DND-41 (cell line): Measurements from ENCODE around the gene GOLGA7B.

ENCODE experiments used
- ATAC-seq: fragments of 200-7000 bp; cut with Tn5 transposase; 3 replicates; pipeline ENCODE4 v1.9.1; 2021; ENCODE audit warnings: low read depth; ENCODE audit not compliant: insufficient read depth
- DNase-seq: peaks from one replicate; pipeline ENCODE4 v3.0.0-alpha.2; 2020
- H2AFZ ChIP-seq: 2 replicates; pipeline ENCODE4 v1.6.0; 2012; ENCODE audit warnings: low read depth, low read length
- H3K27ac ChIP-seq: 2 replicates; pipeline ENCODE4 v1.5.1; 2012; ENCODE audit warnings: low read length, inconsistent platforms
- H3K27me3 ChIP-seq: fragments of 200-600 bp; sonication (generic); 2 replicates; pipeline ENCODE4 v1.6.0; 2012; ENCODE audit warnings: low read length, mild to moderate bottlenecking, inconsistent platforms; ENCODE audit not compliant: insufficient read depth, poor library complexity
- H3K36me3 ChIP-seq: 2 replicates; pipeline ENCODE4 v1.5.1; 2012; ENCODE audit warnings: low read length, inconsistent platforms; ENCODE audit not compliant: insufficient read depth
- H3K4me1 ChIP-seq: 2 replicates; pipeline ENCODE4 v1.5.1; 2012; ENCODE audit warnings: mild to moderate bottlenecking, low read length; ENCODE audit not compliant: insufficient read depth
- H3K4me2 ChIP-seq: 2 replicates; pipeline ENCODE4 v1.6.0; 2012; ENCODE audit warnings: mild to moderate bottlenecking, moderate library complexity, low read length, inconsistent platforms; ENCODE audit not compliant: insufficient read depth
- H3K4me3 ChIP-seq, 2 experiments: fragments of 200-600 bp in 1 of 2; shearing (Covaris generic) in 1 of 2; 2 replicates each; pipeline ENCODE4 v1.5.1; 2012 to 2016; ENCODE audit warnings: inconsistent platforms in 2 of 2, low read length in 2 of 2, mild to moderate bottlenecking in 2 of 2, low read depth in 1 of 2, moderate library complexity in 1 of 2
- H3K79me2 ChIP-seq: 2 replicates; pipeline ENCODE4 v1.6.0; 2012; ENCODE audit warnings: low read length, inconsistent platforms; ENCODE audit not compliant: insufficient read depth
- H3K9ac ChIP-seq: 2 replicates; pipeline ENCODE4 v1.6.0; 2012; ENCODE audit warnings: low read depth, mild to moderate bottlenecking, inconsistent platforms, low read length, moderate library complexity
- H3K9me3 ChIP-seq: 2 replicates; pipeline ENCODE4 v1.5.1; 2012; ENCODE audit warnings: low read length, moderate library complexity, mild to moderate bottlenecking, inconsistent platforms; ENCODE audit not compliant: insufficient read depth, severe bottlenecking
- H4K20me1 ChIP-seq: 2 replicates; pipeline ENCODE4 v1.6.0; 2012; ENCODE audit warnings: low read length; ENCODE audit not compliant: insufficient read depth
- EZH2 ChIP-seq: IDR thresholded peaks from 3 replicates; pipeline ENCODE4 v1.6.1; 2012; ENCODE audit warnings: borderline replicate concordance, low read depth, mild to moderate bottlenecking, moderate library complexity, low read length, inconsistent platforms; ENCODE audit not compliant: severe bottlenecking
- TF ChIP-seq, protein P1 (sequence below): IDR thresholded peaks from 2 replicates; pipeline ENCODE4 v1.5.1; 2012; ENCODE audit warnings: borderline replicate concordance, low read length, moderate library complexity, mild to moderate bottlenecking; ENCODE audit not compliant: poor library complexity, severe bottlenecking; ENCODE audit errors: extremely low read depth

Gene GOLGA7B

DNA sequence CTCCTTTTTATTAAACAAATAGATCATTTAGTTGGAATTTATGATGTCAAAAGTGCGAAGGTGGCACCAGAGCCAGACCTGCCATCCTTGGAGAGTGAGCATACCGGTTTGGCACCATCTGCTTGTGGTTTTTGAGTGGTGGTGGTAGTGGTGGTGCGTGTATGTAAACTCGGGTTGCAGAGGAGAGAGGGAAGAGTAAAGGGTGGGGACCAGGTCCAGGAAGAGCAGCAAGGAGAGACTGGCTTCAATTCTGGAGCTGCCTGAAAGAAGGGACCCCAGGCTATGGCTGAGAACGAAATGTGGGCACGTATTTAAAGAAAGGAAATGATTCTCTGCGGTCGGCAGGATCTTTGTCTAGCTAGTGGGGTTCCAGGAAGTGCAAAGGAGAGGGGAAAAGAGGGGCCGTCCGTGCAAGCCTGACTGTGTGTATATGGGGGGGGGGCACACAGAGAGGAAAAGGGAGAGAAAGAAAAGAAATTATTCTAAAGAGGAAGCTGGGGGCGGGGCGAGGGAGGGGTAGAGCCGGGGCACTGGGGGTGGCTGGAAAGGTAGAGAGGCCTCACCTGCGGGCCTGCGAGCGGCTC is 448 bp upstream of the GOLGA7B start:
- no peaks in the 10 kb centered on the region for H3K36me3 ChIP-seq
- no peaks in the 10 kb centered on the region for H3K79me2 ChIP-seq
- no peaks in the 10 kb centered on the region for H3K9me3 ChIP-seq
- TF ChIP-seq EZH2: no peak
- TF ChIP-seq, protein P1, sequence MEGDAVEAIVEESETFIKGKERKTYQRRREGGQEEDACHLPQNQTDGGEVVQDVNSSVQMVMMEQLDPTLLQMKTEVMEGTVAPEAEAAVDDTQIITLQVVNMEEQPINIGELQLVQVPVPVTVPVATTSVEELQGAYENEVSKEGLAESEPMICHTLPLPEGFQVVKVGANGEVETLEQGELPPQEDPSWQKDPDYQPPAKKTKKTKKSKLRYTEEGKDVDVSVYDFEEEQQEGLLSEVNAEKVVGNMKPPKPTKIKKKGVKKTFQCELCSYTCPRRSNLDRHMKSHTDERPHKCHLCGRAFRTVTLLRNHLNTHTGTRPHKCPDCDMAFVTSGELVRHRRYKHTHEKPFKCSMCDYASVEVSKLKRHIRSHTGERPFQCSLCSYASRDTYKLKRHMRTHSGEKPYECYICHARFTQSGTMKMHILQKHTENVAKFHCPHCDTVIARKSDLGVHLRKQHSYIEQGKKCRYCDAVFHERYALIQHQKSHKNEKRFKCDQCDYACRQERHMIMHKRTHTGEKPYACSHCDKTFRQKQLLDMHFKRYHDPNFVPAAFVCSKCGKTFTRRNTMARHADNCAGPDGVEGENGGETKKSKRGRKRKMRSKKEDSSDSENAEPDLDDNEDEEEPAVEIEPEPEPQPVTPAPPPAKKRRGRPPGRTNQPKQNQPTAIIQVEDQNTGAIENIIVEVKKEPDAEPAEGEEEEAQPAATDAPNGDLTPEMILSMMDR: no peak
- no peak overlapping the region; the same call in 1 of the 2 replicates for H3K9ac ChIP-seq
- H4K20me1 ChIP-seq: peaks cover 20% of the 10 kb centered on the region
- peak overlapping the region; percentile 87 for H3K4me2 ChIP-seq
- ATAC-seq (peak; percentile 31), DNase-seq (no peak)
- peaks cover 14% of the 10 kb centered on the region for H3K4me1 ChIP-seq
- peaks cover 14% of the 10 kb centered on the region for H3K27me3 ChIP-seq
- peak overlapping the region; percentile 9 to 60; a peak in 3 of 4 replicates for H3K4me3 ChIP-seq
- no peak overlapping the region; the same call in 1 of the 2 replicates for H2AFZ ChIP-seq
- H3K27ac ChIP-seq: no peak overlapping the region

DNA sequence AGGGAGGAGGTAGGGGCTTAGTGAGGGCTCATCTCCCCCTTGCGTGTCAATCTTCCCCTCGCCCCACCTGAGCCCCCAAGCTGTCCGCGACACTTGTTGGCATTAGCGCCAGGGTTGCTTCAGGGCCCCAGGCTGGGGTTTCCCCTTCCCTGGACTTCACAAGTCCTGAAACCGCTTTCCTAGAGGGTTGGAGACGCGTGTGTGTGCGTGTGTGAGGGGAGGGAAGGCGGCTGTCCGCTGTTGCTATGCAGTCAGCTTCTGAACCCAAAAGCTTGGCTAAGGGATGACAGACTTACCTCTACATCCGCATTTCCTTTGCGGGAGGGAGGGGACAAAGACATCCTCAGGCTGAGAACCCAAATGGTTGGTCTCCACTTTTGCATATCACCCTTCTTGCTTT is 803 bp downstream of the GOLGA7B start:
- no peak overlapping the region for H3K9ac ChIP-seq
- H3K9me3 ChIP-seq: no peaks in the 10 kb centered on the region
- H3K27me3 ChIP-seq: peaks cover 15% of the 10 kb centered on the region
- peak overlapping the region; percentile 87 for H3K4me2 ChIP-seq
- peak overlapping the region in 1 of 2 experiments; percentile 29; a peak in 2 of 4 replicates for H3K4me3 ChIP-seq
- H3K27ac ChIP-seq: no peak overlapping the region
- TF ChIP-seq, protein P1: no peak
- TF ChIP-seq EZH2: no peak
- no peak for DNase-seq
- H2AFZ ChIP-seq: no peak overlapping the region
- H4K20me1 ChIP-seq: peaks cover 20% of the 10 kb centered on the region
- no peak for ATAC-seq
- H3K79me2 ChIP-seq: no peaks in the 10 kb centered on the region
- H3K36me3 ChIP-seq: no peaks in the 10 kb centered on the region
- peaks cover 14% of the 10 kb centered on the region for H3K4me1 ChIP-seq

DNA sequence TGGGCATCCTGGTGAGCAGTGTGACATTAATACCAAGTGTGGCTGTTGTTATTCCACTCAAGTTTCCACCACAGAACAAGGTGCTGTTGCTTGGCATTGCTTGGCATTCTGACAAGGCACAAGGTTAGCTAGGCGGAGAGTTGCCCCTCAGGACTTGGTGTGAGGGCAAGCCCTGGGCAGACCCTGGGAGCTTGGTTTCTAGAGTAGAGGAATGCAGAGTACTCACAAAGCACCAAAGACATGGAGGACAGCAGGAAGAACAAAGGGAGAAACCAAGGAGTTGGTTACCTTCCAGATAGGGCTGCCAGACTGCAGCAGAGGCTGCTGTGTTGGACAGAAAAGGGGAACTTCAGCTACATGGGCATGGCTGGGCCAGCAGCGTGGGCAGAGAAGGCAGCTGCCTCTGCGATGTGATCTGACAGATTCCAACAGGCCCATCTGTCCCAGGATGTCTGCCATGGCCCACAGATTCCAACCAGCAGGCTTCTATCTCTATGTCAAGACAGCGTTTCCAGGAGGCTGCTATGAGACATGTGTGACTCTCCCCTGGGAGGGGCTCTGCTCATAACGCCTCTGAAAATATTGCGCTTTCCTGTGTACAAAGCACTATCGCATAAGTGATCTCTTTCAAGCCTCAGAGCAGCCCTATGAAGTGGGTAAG is 1.8 kb downstream of the GOLGA7B start:
- ATAC-seq (no peak), DNase-seq (no peak)
- no peaks in the 10 kb centered on the region for H3K79me2 ChIP-seq
- H3K27ac ChIP-seq: no peak overlapping the region
- H3K27me3 ChIP-seq: peaks cover 15% of the 10 kb centered on the region
- H3K4me3 ChIP-seq: no peak overlapping the region
- no peaks in the 10 kb centered on the region for H3K9me3 ChIP-seq
- no peak for TF ChIP-seq EZH2
- TF ChIP-seq, protein P1: no peak
- H3K4me1 ChIP-seq: peaks cover 14% of the 10 kb centered on the region
- no peak overlapping the region for H2AFZ ChIP-seq
- H3K4me2 ChIP-seq: no peak overlapping the region
- no peak overlapping the region for H3K9ac ChIP-seq
- H3K36me3 ChIP-seq: no peaks in the 10 kb centered on the region
- H4K20me1 ChIP-seq: peaks cover 20% of the 10 kb centered on the region
